ENCODE data around the gene SKIDA1. TPM values are rescaled to one million over a fixed set of nuclear protein-coding genes. Genes with fewer than 3 reads are reported as not detected.

Gene SKIDA1
- total RNA-seq, 1 donor from 2014 or later: 127 TPM

DNA sequence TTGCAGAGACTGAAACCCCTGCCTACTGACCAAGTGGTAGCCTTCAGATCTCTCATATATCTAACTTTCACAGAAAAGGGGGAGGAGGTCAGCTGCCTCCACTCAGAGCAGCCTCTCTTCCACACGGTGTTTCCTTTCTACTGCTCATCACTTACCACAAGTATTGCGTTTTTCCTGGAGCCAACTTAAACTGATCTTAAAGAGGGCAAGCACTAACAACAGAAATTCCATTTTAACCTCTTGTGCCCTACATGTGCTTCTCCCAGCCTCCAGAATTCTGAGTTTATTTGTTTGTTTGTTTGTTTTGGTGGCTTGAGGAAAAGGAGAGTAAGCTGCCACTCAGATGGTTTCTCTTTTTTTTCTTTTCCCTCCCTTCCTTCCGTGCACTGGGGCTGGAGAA is 19.1 kb downstream of the SKIDA1 start:
- H3K27me3 Mint-ChIP-seq (ENCODE audit: insufficient read depth, low read depth): peaks cover 11% of the 10 kb centered on the region
- H3K4me1 ChIP-seq: peaks cover 66% of the 10 kb centered on the region
- H3K27ac ChIP-seq: peak overlapping the region; percentile 100
- H3K4me1 Mint-ChIP-seq: peaks cover 80% of the 10 kb centered on the region
- H2AFZ ChIP-seq (replicated peaks): no peak overlapping the region
- TF ChIP-seq, protein P1, sequence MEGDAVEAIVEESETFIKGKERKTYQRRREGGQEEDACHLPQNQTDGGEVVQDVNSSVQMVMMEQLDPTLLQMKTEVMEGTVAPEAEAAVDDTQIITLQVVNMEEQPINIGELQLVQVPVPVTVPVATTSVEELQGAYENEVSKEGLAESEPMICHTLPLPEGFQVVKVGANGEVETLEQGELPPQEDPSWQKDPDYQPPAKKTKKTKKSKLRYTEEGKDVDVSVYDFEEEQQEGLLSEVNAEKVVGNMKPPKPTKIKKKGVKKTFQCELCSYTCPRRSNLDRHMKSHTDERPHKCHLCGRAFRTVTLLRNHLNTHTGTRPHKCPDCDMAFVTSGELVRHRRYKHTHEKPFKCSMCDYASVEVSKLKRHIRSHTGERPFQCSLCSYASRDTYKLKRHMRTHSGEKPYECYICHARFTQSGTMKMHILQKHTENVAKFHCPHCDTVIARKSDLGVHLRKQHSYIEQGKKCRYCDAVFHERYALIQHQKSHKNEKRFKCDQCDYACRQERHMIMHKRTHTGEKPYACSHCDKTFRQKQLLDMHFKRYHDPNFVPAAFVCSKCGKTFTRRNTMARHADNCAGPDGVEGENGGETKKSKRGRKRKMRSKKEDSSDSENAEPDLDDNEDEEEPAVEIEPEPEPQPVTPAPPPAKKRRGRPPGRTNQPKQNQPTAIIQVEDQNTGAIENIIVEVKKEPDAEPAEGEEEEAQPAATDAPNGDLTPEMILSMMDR (IDR thresholded peaks at IDR 0.05): no peak
- H3K27me3 ChIP-seq: no peaks in the 10 kb centered on the region
- H3K79me2 ChIP-seq (ENCODE audit: low read depth): peaks cover 100% of the 10 kb centered on the region
- peak overlapping the region; percentile 99 for H3K27ac Mint-ChIP-seq
- peak overlapping the region; percentile 99 for H3K4me3 ChIP-seq
- peak overlapping the region; percentile 88 for H3K4me3 Mint-ChIP-seq
- peaks cover 75% of the 10 kb centered on the region for H4K20me1 ChIP-seq (ENCODE audit: low read depth)
- peak overlapping the region; percentile 94 for H3K4me2 ChIP-seq
- DNase-seq (ENCODE audit: low spot score): peak; percentile 18
- no peaks in the 10 kb centered on the region for H3K9me3 Mint-ChIP-seq
- H3K9me3 ChIP-seq (ENCODE audit: low read depth): no peaks in the 10 kb centered on the region
- H3K36me3 Mint-ChIP-seq: peaks cover 2% of the 10 kb centered on the region
- H3K36me3 ChIP-seq: peaks cover under 1% of the 10 kb centered on the region
- H3K9ac ChIP-seq: no peak overlapping the region
- H3F3A ChIP-seq (ENCODE audit: low read depth): peaks cover 92% of the 10 kb centered on the region

DNA sequence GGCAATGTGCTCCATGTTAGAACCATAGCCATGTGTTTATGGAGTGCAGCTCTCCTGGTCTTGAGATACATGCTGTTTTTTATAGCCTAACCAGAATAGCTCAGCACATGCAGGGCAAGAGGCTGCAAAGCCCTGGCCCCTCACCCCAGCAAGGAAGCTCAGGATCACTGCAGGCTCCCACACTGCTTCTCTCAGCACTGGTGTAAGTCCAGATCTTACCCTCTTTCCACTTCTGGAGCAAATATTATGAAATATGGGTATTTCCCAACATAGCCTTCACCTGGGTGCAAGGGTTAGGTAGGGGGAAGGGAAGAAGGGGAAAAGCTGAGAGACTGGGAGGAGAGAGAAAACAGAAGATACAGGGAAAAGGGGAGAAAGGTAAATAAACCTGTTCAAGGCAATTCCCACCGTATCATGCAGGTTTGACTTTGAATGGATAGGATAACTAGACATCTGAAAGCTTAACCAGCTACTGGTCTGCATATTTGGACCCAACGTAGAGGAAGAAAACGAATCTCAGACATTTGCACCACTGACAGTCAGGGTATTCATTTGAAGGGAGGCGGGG is 19.7 kb downstream of the SKIDA1 start:
- Histone ChIP-seq H3F3A (ENCODE audit: low read depth) (peaks cover 92% of the 10 kb centered on the region), H3K27me3 (no peaks in the 10 kb centered on the region), H2AFZ (replicated peaks) (no peak overlapping the region), H3K36me3 (no peaks in the 10 kb centered on the region), H3K27ac (peak overlapping the region; percentile 39), H3K4me1 (peaks cover 69% of the 10 kb centered on the region), H3K4me3 (peak overlapping the region; percentile 99), H3K9me3 (ENCODE audit: low read depth) (no peaks in the 10 kb centered on the region), H3K9ac (no peak overlapping the region), H3K79me2 (ENCODE audit: low read depth) (peaks cover 100% of the 10 kb centered on the region), H3K4me2 (peak overlapping the region; percentile 94), H4K20me1 (ENCODE audit: low read depth) (peaks cover 75% of the 10 kb centered on the region)
- H3K4me1 Mint-ChIP-seq: peaks cover 82% of the 10 kb centered on the region
- H3K27ac Mint-ChIP-seq: peak overlapping the region; percentile 99
- H3K4me3 Mint-ChIP-seq: peak overlapping the region; percentile 88
- H3K27me3 Mint-ChIP-seq (ENCODE audit: insufficient read depth, low read depth): peaks cover 11% of the 10 kb centered on the region
- DNase-seq (ENCODE audit: low spot score): peak; percentile 54
- H3K9me3 Mint-ChIP-seq: no peaks in the 10 kb centered on the region
- no peak for TF ChIP-seq EZH2 (IDR thresholded peaks at IDR 0.05)
- TF ChIP-seq, protein P1 (IDR thresholded peaks at IDR 0.05): no peak
- no peaks in the 10 kb centered on the region for H3K36me3 Mint-ChIP-seq

DNA sequence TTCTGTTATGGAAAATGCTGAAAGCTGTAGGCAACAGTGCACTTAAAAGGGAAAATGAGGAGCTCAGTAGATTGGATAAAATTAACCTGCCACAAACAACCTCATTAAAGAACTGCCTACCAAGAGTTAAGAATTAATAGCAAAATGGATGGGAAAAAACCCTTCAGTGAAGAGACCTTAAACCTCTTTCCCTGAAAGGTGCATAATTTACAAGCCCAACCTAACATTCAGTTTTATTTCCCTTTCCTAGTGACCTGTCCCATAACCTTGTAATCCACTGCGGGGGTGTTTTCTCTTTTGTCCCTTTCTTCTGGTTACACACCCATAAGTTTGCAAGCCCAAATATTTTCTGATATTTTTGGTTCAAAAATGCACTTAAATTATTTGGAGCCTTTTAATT is 21.9 kb downstream of the SKIDA1 start:
- no peak for TF ChIP-seq EZH2 (IDR thresholded peaks at IDR 0.05)
- TF ChIP-seq, protein P1 (IDR thresholded peaks at IDR 0.05): no peak
- no peak for TF ChIP-seq EZH2phosphoT487 (IDR thresholded peaks at IDR 0.05)
- Histone ChIP-seq H3K79me2 (ENCODE audit: low read depth) (peaks cover 100% of the 10 kb centered on the region), H3K4me2 (peak overlapping the region; percentile 89), H3F3A (ENCODE audit: low read depth) (peaks cover 87% of the 10 kb centered on the region), H3K27me3 (peaks cover 3% of the 10 kb centered on the region), H2AFZ (replicated peaks) (no peak overlapping the region), H3K36me3 (no peaks in the 10 kb centered on the region), H3K27ac (peak overlapping the region; percentile 94), H3K9me3 (ENCODE audit: low read depth) (no peaks in the 10 kb centered on the region), H4K20me1 (ENCODE audit: low read depth) (peaks cover 64% of the 10 kb centered on the region), H3K4me3 (no peak overlapping the region), H3K9ac (no peak overlapping the region), H3K4me1 (peaks cover 81% of the 10 kb centered on the region)
- H3K4me3 Mint-ChIP-seq: peak overlapping the region; percentile 52
- DNase-seq (ENCODE audit: low spot score): no peak
- H3K27ac Mint-ChIP-seq: peak overlapping the region; percentile 73
- peaks cover 6% of the 10 kb centered on the region for H3K27me3 Mint-ChIP-seq (ENCODE audit: insufficient read depth, low read depth)
- H3K36me3 Mint-ChIP-seq: no peaks in the 10 kb centered on the region
- H3K9me3 Mint-ChIP-seq: no peaks in the 10 kb centered on the region
- H3K4me1 Mint-ChIP-seq: peaks cover 88% of the 10 kb centered on the region

All from neural progenitor cell (in vitro differentiated cells).